Measurements from ENCODE around the gene RCOR2. TPM values are rescaled to one million over a fixed set of nuclear protein-coding genes. Genes with fewer than 3 reads are reported as not detected.

RCOR2 gene
- total and polyA plus RNA-seq, 2 of the 13 experiments (the other 11 are each of a cell fraction or from before 2014, with no cell fraction given) = 8.3 to 8.5 TPM

DNA sequence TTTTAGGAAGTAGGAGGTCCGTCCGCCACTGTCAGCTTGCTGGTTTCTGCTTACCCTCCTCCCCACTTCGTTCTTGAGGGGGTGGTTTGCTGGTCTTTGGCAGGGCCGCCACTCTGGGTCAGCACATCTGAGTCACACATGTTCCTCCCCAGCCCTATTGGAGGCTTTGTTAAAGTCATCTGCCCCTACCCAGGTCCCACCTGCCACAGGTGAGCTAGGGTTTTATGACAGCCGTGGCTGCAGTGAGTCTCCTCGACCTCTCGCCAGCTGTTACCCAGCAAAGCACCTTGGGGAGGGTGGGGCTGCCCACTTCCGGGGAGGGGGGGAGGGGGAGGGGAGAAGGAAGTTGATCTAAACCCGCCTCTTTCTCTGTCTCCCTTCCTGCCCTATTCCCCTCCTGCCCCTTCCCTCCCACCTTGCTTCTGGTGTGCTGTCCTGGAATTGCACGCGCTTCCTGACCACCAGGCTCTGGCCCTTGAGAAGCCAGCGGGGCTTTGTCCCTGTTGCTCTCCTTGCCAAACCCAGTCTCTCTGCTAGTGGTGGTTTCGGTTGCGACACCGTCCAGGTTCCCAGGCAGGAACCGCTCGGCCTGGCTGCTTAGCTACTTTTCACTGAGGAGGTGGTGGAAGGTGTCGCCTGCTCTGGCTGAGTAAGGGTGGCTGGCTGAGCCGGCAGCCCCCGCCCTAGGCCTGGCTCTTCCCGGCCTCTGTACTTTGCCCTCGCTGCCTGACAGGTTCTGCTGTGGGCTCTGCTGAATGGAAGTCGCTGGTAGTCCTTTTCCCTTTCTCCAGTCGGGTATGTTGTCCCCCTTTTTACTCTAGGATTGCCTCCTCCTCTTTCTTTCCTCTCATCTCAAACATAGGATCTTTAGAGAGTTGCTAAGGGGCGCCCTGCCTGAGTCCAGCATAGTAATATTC, 28.5 kb downstream of the RCOR2 start (continued):
- TF ChIP-seq, protein P1, sequence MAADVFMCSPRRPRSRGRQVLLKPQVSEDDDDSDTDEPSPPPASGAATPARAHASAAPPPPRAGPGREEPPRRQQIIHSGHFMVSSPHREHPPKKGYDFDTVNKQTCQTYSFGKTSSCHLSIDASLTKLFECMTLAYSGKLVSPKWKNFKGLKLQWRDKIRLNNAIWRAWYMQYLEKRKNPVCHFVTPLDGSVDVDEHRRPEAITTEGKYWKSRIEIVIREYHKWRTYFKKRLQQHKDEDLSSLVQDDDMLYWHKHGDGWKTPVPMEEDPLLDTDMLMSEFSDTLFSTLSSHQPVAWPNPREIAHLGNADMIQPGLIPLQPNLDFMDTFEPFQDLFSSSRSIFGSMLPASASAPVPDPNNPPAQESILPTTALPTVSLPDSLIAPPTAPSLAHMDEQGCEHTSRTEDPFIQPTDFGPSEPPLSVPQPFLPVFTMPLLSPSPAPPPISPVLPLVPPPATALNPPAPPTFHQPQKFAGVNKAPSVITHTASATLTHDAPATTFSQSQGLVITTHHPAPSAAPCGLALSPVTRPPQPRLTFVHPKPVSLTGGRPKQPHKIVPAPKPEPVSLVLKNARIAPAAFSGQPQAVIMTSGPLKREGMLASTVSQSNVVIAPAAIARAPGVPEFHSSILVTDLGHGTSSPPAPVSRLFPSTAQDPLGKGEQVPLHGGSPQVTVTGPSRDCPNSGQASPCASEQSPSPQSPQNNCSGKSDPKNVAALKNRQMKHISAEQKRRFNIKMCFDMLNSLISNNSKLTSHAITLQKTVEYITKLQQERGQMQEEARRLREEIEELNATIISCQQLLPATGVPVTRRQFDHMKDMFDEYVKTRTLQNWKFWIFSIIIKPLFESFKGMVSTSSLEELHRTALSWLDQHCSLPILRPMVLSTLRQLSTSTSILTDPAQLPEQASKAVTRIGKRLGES (CRISPR knock-in tag; IDR thresholded peaks at IDR 0.05; ENCODE audit: borderline replicate concordance) = no peak
- TF ChIP-seq THAP11 (CRISPR knock-in tag; IDR thresholded peaks at IDR 0.05) (peak; percentile 66), POLR2AphosphoS2 (IDR thresholded peaks at IDR 0.05; ENCODE audit: low read depth, low read length) (no peak), HNRNPK (IDR thresholded peaks at IDR 0.05; ENCODE audit: low read depth, low read length, poor library complexity, severe bottlenecking) (no peak), ZMYM4 (CRISPR knock-in tag; IDR thresholded peaks at IDR 0.05) (peak; percentile 50; the same call in 1 of the 2 replicates), JDP2 (CRISPR knock-in tag; IDR thresholded peaks at IDR 0.05; ENCODE audit: borderline replicate concordance) (no peak), KLF15 (CRISPR knock-in tag; IDR thresholded peaks at IDR 0.05; ENCODE audit: borderline replicate concordance) (no peak), ZNF207 (IDR thresholded peaks at IDR 0.05; ENCODE audit: borderline replicate concordance) (no peak), HNRNPH1 (optimal IDR thresholded peaks at IDR 0.05; ENCODE audit: low read depth, low read length) (no peak), SALL2 (CRISPR knock-in tag; IDR thresholded peaks at IDR 0.05) (peak; percentile 78; the same call in 1 of the 2 replicates), HDAC1 (CRISPR knock-in tag; IDR thresholded peaks at IDR 0.05) (peak; percentile 80), KDM5B (CRISPR knock-in tag; IDR thresholded peaks at IDR 0.05; ENCODE audit: borderline replicate concordance) (peak; percentile 67), STAT5B (CRISPR knock-in tag; IDR thresholded peaks at IDR 0.05) (no peak), TOE1 (CRISPR knock-in tag; IDR thresholded peaks at IDR 0.05) (no peak), ZNF614 (CRISPR knock-in tag; IDR thresholded peaks at IDR 0.05; ENCODE audit: borderline replicate concordance) (peak; percentile 49; the same call in 1 of the 2 replicates), ZNF44 (CRISPR knock-in tag; IDR thresholded peaks at IDR 0.05) (no peak), ZNF225 (CRISPR knock-in tag; IDR thresholded peaks at IDR 0.05) (no peak; the same call in 1 of the 2 replicates), ZNF577 (CRISPR knock-in tag; IDR thresholded peaks at IDR 0.05; ENCODE audit: borderline replicate concordance, low read depth) (no peak), ARNT2 (CRISPR knock-in tag; IDR thresholded peaks at IDR 0.05; ENCODE audit: low read depth) (0 out of 2 replicates have a peak, but pooled peaks have one; percentile 37), ZBTB1 (CRISPR knock-in tag; IDR thresholded peaks at IDR 0.05; ENCODE audit: borderline replicate concordance) (no peak)
- TF ChIP-seq, protein P2, sequence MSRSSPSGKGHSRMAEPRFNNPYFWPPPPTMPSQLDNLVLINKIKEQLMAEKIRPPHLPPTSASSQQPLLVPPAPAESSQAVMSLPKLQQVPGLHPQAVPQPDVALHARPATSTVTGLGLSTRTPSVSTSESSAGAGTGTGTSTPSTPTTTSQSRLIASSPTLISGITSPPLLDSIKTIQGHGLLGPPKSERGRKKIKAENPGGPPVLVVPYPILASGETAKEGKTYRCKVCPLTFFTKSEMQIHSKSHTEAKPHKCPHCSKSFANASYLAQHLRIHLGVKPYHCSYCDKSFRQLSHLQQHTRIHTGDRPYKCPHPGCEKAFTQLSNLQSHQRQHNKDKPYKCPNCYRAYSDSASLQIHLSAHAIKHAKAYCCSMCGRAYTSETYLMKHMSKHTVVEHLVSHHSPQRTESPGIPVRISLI (CRISPR knock-in tag; IDR thresholded peaks at IDR 0.05; ENCODE audit: borderline replicate concordance) = no peak
- TF ChIP-seq, protein P3, sequence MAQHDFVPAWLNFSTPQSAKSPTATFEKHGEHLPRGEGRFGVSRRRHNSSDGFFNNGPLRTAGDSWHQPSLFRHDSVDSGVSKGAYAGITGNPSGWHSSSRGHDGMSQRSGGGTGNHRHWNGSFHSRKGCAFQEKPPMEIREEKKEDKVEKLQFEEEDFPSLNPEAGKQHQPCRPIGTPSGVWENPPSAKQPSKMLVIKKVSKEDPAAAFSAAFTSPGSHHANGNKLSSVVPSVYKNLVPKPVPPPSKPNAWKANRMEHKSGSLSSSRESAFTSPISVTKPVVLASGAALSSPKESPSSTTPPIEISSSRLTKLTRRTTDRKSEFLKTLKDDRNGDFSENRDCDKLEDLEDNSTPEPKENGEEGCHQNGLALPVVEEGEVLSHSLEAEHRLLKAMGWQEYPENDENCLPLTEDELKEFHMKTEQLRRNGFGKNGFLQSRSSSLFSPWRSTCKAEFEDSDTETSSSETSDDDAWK (CRISPR knock-in tag; IDR thresholded peaks at IDR 0.05) = no peak

All from HepG2 (cell line).